Subcutaneous adipose tissue (tissue), 4 donors: ENCODE measurements around the gene CNTD1. TPM values are rescaled to one million over a fixed set of nuclear protein-coding genes. Genes with fewer than 3 reads are reported as not detected.

ENCODE experiments used
- total RNA-seq, 4 donors: library from RNA; depleted of rRNA; stranded (reverse); fragments of >200 nt; gene quantifications; one replicate each; pipeline ENCODE4 v1.1.0, GENCODE V29; 2016
- TF ChIP-seq, protein P1 (sequence below): fragments of 450-650 bp; IDR thresholded peaks from one replicate; pipeline ENCODE4 v1.5.1; 2016; ENCODE audit warnings: low read depth, mild to moderate bottlenecking, control low read depth, antibody characterized with exemption, moderate library complexity

CNTD1 gene
- total RNA-seq, 4 donors from 2014 or later: 0.44 to 0.68 TPM; not detected in 2

DNA sequence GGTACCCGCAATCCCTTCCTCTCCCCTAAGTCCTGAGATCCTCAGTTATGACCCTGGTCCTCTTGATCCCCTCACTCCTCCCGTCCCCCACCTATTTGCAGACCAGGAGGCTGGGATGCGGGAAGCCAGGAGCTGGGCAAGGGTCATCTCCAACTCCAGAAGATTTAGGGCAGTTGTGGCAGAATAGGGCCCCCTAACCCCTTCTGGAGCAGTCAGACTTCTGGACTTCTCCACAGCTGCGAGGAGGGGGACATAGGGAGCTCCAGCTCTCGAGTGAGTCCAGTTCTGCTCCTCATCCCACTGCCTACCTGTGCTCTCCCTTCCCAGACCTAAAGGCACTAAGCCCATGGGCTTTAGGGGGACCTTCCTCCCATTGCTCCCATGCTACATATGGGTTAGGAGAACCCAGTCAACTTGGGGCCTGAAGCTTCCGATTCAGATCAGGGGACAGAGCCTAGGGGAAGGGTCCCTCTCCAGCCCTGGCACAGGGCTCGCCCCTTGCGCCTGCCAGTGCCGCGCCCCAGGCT is 17.0 kb upstream of the CNTD1 start:
- TF ChIP-seq, protein P1, sequence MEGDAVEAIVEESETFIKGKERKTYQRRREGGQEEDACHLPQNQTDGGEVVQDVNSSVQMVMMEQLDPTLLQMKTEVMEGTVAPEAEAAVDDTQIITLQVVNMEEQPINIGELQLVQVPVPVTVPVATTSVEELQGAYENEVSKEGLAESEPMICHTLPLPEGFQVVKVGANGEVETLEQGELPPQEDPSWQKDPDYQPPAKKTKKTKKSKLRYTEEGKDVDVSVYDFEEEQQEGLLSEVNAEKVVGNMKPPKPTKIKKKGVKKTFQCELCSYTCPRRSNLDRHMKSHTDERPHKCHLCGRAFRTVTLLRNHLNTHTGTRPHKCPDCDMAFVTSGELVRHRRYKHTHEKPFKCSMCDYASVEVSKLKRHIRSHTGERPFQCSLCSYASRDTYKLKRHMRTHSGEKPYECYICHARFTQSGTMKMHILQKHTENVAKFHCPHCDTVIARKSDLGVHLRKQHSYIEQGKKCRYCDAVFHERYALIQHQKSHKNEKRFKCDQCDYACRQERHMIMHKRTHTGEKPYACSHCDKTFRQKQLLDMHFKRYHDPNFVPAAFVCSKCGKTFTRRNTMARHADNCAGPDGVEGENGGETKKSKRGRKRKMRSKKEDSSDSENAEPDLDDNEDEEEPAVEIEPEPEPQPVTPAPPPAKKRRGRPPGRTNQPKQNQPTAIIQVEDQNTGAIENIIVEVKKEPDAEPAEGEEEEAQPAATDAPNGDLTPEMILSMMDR: no peak

DNA sequence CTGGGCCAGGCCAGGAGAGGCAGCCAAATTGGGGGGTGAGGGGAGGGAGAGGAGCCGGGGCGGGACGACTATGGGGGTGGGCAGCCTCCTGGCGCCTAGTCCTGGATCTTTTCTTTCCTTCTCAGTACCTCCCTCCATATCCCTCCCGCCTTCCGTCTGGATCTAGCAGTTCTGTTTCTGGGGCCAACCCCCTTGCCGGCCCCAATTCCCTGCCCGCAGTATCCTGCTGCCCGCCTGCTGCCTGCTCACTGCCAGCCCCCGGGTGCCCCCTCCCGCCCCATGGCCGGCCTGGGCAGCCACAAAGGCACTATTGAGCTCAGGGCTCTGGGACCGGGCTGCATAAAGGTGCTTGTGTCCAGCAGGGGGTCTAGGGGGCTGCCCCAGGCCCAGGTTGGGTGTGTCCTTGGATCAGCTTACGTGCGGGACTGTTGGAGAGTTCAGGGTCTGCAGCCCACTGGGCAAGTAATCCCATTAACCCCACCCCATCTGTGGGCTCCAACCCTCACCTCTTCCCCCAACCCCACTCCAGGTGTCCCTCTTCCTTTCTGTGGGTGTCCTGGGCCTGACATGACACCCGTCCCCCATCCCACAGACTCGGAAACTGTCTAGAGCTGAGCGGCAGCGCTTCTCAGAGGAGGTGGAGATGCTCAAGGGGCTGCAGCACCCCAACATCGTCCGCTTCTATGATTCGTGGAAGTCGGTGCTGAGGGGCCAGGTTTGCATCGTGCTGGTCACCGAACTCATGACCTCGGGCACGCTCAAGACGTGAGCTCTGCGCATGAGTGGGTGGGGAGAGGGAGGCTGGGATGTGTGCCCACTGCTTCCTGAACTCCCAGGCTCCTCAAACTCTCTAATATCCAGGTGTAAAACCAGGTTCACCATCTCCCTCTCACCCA is 16.2 kb upstream of the CNTD1 start:
- TF ChIP-seq, protein P1: no peak

DNA sequence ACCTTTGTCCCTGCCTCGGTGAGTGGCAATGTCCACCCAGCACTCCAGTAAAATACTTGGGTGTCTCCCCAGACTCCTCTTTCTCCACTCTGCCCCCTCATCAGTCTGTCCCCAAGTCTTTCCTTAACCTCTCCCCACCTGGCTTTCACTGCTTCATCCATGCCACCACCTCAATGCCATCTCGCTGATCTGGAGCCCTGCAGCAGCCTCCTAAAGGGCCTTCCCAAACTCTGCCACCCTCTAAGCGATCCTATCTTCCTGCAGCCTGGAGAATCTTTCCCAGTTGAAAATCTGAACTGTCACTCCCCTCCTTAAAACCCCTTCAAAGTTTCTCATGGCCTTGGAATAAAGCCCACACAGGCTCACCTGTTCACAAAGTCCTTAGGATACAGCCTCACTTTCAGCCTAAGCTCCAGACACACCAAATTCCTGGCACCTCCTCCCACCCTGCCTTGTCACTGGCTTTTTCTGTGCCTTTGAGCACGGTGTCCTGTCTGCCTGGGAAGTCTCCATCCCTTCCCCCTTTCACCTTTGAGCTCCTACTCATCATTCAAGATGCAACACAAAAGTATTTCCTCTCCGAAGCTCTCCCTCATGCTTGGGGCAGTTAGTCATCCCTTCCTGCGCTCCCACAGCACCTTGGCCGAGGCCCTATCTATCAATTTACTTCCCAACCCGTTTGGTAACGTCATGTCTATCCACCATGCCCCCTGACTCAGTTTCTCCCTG is 15.4 kb upstream of the CNTD1 start:
- TF ChIP-seq, protein P1: no peak

DNA sequence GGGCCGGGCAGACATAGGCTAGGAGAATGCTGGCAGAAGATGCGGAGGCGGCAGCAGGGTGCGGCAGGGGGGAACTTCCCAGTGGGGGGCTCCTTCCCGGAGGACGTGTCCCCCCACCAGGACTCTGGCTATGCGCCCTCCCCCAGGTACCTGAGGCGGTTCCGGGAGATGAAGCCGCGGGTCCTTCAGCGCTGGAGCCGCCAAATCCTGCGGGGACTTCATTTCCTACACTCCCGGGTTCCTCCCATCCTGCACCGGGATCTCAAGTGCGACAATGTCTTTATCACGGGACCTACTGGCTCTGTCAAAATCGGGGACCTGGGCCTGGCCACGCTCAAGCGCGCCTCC is 14.9 kb upstream of the CNTD1 start:
- TF ChIP-seq, protein P1: no peak

DNA sequence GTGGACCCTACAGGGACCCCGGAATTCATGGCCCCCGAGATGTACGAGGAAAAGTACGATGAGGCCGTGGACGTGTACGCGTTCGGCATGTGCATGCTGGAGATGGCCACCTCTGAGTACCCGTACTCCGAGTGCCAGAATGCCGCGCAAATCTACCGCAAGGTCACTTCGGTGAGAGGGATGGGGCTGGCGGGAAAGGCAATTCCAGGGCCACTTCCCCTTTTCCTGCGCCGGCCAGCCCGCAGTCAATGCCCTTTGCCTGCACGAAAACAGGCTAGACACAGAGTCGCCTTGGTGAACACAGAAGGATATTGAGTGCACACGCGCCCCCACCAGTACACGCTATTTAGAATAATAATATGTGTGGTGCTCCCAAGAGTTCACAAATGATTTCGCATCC is 14.3 kb upstream of the CNTD1 start:
- TF ChIP-seq, protein P1: no peak

DNA sequence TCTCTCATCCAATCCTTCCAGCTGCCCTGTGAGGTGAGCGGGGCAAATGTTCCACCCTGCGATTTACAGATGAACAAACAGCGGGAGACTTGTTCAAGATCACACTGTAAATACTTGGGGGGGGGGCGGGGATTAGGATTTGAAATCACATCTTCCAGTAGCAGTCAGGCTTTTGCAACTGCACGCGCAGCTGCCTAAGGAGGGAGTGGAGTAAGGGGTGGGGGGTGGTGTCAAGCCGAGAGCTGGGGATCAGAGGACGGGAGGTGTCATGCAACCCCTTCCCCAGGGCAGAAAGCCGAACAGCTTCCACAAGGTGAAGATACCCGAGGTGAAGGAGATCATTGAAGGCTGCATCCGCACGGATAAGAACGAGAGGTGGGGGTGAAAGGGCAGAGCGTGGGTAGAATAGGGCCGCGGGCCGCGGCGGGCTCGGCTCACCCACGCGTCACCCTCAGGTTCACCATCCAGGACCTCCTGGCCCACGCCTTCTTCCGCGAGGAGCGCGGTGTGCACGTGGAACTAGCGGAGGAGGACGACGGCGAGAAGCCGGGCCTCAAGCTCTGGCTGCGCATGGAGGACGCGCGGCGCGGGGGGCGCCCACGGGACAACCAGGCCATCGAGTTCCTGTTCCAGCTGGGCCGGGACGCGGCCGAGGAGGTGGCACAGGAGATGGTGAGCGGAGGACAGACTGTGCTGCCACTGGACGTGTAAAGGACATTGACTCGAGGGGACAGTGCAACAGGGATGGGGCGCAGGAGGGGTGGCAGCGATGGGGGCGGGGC is 13.7 kb upstream of the CNTD1 start:
- TF ChIP-seq, protein P1: no peak
